ENCODE data around the gene KRTAP9-8. TPM values are rescaled to one million over a fixed set of nuclear protein-coding genes. Genes with fewer than 3 reads are reported as not detected.

Gene KRTAP9-8
- total and polyA plus RNA-seq, 2 of the 4 experiments (the other 2 are of a cell fraction): not detected

- ChIA-PET POLR2A (ENCODE audit: unreplicated experiment) (no interaction called here), CTCF (no interaction called here)
- DNase-seq (no peak), ATAC-seq (ENCODE audit: low read depth) (no peak)
- Histone ChIP-seq H3K4me2 (ENCODE audit: low read depth, low read length) (no peak overlapping the region), H3K79me1 (ENCODE audit: low read depth in 1 of 2, low read length in 2 of 2) (no peaks in the 10 kb centered on the region), H2AFZ (replicated peaks; ENCODE audit: low read length, poor library complexity) (no peak overlapping the region), H3K4me1 (ENCODE audit: control insufficient read depth, insufficient read depth, low read length) (no peaks in the 10 kb centered on the region), H2AK9ac (replicated peaks; ENCODE audit: low read depth, low read length, poor library complexity) (no peak overlapping the region), H3K4me3 (ENCODE audit: insufficient read depth, low read depth, low read length) (no peak overlapping the region), H4K5ac (ENCODE audit: low read depth, low read length) (no peak overlapping the region), H3K36me3 (ENCODE audit: control insufficient read depth, insufficient read depth, low read length) (no peaks in the 10 kb centered on the region), H4K20me1 (ENCODE audit: insufficient read depth, low read length) (no peaks in the 10 kb centered on the region), H2BK20ac (ENCODE audit: low read depth, low read length) (no peak overlapping the region), H2BK15ac (ENCODE audit: low read depth, low read length) (no peak overlapping the region), H3K56ac (ENCODE audit: extremely low read depth, insufficient read depth, low read length) (no peak overlapping the region), H3K18ac (ENCODE audit: low read depth, low read length) (no peak overlapping the region), H3K9ac (ENCODE audit: low read depth, low read length) (no peak overlapping the region), H3K27me3 (ENCODE audit: control insufficient read depth, insufficient read depth, low read length) (peaks cover 13% of the 10 kb centered on the region), H3K23ac (ENCODE audit: low read depth, low read length) (no peak overlapping the region), H3K27ac (ENCODE audit: insufficient read depth, low read length) (no peak overlapping the region), H4K8ac (ENCODE audit: low read depth in 2 of 2, low read length in 2 of 2) (no peak overlapping the region), H3K14ac (replicated peaks; ENCODE audit: low read depth, low read length) (no peak overlapping the region), H2BK5ac (ENCODE audit: low read depth, low read length, poor library complexity, severe bottlenecking) (no peak overlapping the region), H2AK5ac (ENCODE audit: low read depth, low read length) (no peak overlapping the region), H3K9me1 (ENCODE audit: insufficient read depth, low read length) (no peaks in the 10 kb centered on the region), H4K91ac (ENCODE audit: insufficient read depth, low read depth, low read length) (no peak overlapping the region), H2BK120ac (ENCODE audit: low read depth, low read length) (no peak overlapping the region), H3K4ac (ENCODE audit: low read depth, low read length) (no peak overlapping the region), H3K9me3 (ENCODE audit: control insufficient read depth, insufficient read depth, low read length) (no peaks in the 10 kb centered on the region)
- intact Hi-C loops (cut with micrococcal nuclease): no loop called here
- TF ChIP-seq MAZ (IDR thresholded peaks at IDR 0.05; ENCODE audit: borderline replicate concordance, low read depth, low read length) (no peak), MXI1 (IDR thresholded peaks at IDR 0.05; ENCODE audit: borderline replicate concordance, low read depth, low read length) (no peak)
- no TSS peak for BruUV-seq (replicated peaks)
- dilution Hi-C loops (cut with HindIII; ENCODE audit: low sequenced_read_pairs, unreplicated experiment): no loop called here
- in situ Hi-C loops (cut with MboI; ENCODE audit: low sequenced_read_pairs): no loop called here
Observed at GRCh38 chr17:41258406-41258805, 20.6 kb downstream of the KRTAP9-8 start.
